Left renal pelvis (tissue), 4 donors: ENCODE data around the gene CPLANE2. TPM values are rescaled to one million over a fixed set of nuclear protein-coding genes. Genes with fewer than 3 reads are reported as not detected.
"Not testable (repeated sequence)": the region's sequence is repeated elsewhere in the genome, so short reads cannot be mapped to it uniquely, and the experiment has no call there.

Experiments used
- DNase-seq, 4 donors: peaks; one replicate each; pipeline ENCODE4 v3.0.0-alpha.2; 2013; ENCODE audit warnings: low read depth in 4 of 4, low spot score in 3 of 4
- polyA plus RNA-seq, 4 donors: library from polyadenylated mRNA; unstranded; fragments of 120-200 nt; gene quantifications; one replicate each; pipeline ENCODE4 v1.2.1, GENCODE V29; 2013; ENCODE audit not compliant: insufficient read length in 4 of 4

The CPLANE2 gene
- polyA plus RNA-seq, 4 donors = 4.2 to 6.6 (median 4.8) TPM

DNA sequence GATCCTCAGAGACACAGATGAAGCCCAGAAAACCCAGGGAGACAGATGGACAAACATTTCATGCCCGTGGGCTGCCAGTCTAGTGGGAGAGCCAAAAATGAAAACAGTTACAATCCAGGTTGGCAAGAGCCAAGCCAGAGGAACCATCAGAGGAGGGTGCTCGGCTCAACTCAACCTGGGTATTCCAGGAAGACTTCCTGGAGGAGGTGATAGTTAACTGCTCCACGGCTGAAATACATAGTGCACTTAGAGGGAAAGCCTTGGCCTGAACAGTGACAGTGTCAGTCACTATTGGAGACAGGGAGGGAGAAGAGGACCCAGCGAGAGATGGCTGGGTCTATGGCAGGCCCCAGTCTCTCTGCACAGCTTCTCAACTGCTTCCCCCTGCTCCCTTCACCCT is 26.4 kb downstream of the CPLANE2 start:
- DNase-seq = no peak

GRCh38 chr1:16209847-16210407 is 27.1 kb downstream of the CPLANE2 start:
- no peak for DNase-seq

GRCh38 chr1:16209132-16209846 is 27.7 kb downstream of the CPLANE2 start:
- DNase-seq = no peak

- DNase-seq = no peak
Observed at GRCh38 chr1:16208270-16208987, 28.6 kb downstream of the CPLANE2 start.

DNA sequence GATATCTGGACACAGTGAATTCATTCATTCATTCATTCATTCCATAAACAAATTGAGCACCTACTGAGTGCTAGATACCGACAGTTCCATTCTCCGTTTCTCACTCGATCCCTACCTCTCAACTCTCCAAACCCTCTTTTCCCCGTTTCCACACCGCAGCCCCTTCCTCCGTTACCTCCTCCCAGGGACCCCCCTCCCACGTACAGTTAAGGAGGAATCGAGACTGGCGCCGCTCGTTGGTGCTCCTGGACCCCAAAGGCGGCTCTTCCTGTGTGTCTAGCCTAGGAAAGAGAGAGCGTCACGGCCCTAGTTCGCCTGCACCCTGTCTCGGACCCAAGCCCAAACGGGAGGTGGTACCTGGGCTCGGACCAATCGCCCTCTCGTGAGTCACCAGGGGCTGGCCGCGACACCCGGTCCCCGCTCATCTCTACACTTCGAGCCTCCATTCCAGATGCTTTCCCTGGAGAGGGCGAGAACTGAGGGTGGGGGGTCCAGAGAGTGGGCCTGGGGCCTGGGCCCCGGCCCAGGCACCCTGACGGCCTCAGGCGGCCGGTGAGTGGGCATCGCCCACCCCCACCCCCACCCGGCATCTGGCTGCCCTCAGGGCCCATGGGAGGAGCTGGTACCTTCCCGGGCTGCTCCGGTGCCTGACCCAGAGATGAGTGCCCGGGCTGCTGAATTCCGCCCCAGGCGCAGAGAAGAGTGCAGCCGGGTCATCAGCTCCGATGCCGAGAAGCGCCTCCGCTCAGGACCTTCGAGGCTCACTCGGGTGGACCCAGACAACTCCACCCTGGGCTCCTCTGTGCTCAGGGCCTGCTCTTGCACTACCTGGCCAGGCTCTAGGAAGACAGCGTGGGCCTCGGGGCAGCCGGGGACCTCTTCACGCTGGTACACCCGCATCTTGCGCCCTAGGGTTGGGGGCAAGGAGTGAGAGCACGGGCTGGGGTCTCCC is 29.4 kb downstream of the CPLANE2 start:
- DNase-seq = no peak

DNA sequence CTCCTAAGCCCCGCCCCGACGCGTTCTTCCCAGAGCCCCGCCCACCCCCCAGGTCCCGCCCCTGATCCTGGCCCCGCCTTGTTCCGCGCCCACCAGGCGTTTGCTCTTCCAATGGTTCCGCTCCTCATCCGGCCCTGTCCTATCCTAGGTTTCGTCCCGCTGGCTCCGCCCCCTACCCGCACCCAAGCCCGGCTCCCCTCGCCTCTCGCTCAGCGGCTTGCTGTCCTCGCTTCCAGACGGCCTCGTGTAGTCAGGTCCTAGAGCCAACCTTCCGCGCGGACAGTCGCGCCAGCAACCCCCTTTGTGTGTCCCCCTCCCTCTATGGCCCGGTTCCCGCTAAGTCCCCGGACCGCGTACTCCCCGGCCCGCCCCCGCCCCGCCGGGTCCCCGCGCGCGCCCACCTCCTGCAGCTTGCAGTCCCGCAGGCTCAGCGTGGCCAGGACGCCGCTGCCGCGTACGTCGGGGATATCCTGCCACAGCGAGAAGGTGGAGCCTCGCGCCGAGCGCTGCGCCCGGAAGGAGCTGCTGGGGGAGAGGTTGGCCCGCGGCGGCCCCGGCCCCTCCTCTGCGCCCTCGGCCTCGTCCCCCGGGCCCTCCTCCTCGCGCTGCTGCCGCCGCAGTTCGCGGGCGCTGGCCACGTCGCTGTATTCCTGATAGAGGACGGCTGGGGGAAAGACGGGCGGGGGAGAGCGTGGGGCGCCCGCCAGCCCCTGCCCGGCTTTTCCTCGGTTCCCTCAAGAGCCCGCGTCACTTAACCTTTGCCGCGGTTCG is 30.3 kb downstream of the CPLANE2 start:
- DNase-seq = peak; percentile 87 to 93 (median 92)

GRCh38 chr1:16205891-16206546 is 31.0 kb downstream of the CPLANE2 start:
- DNase-seq = no peak

DNA sequence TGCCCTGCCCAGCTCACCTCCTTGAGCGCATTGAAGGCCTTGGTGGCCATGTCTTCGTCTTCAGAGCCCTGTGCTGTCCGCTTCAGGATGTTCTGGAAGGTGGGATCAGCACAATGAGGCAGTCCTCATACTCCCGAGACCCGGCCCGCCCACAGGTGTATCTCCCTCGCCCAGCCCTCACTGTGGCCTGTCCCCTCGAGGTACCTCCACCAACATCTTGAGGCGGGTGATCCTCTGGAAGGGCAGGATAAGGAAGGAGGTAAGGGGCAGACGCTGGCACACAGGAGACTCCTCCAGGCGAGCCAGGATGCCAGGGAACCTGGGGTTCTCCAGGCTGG is 31.7 kb downstream of the CPLANE2 start:
- DNase-seq = no peak

DNA sequence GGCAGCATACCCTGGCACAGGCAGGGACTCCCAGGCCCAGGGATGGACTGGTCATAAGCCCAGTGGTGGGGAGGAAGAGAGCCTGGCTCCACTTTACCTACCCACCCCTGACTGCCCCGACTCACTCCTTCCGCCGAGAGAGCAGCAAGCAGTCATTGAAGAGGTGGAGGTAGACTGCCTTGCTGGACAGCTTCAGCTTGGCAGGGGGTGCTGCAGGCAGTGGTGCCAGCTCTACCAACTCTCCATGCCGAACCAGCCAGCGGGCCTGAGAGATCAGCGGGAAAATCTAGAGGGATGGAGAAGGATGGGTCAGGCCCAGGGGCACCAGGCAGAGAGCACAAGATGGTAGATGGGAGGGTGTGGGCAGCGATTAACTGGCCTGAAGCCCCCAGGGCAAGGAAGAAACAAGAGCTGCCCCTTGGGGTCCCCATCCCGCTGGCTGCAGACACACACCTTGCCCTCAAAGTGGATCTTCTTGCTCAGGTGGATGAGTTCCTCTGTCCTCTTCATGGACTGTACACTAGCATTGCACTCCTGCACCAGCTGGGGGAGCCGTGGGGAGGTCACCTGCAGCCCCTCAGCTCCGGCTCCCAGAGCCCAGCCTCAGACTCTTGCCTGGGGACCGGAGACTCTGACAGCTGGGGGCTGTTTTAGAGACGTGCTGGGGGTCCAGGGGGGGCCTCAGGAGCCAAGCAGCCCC is 32.2 kb downstream of the CPLANE2 start:
- no peak for DNase-seq

- no peak for DNase-seq
Observed at GRCh38 chr1:16204216-16204615, 32.8 kb downstream of the CPLANE2 start.

GRCh38 chr1:16203550-16203949 is 33.4 kb downstream of the CPLANE2 start:
- no peak for DNase-seq

- DNase-seq = no peak
Observed at GRCh38 chr1:16202281-16203210, 34.4 kb downstream of the CPLANE2 start.

GRCh38 chr1:16199700-16200099 is 37.3 kb downstream of the CPLANE2 start:
- no peak for DNase-seq

- no peak for DNase-seq
Observed at GRCh38 chr1:16199157-16199501, 37.9 kb downstream of the CPLANE2 start.

DNA sequence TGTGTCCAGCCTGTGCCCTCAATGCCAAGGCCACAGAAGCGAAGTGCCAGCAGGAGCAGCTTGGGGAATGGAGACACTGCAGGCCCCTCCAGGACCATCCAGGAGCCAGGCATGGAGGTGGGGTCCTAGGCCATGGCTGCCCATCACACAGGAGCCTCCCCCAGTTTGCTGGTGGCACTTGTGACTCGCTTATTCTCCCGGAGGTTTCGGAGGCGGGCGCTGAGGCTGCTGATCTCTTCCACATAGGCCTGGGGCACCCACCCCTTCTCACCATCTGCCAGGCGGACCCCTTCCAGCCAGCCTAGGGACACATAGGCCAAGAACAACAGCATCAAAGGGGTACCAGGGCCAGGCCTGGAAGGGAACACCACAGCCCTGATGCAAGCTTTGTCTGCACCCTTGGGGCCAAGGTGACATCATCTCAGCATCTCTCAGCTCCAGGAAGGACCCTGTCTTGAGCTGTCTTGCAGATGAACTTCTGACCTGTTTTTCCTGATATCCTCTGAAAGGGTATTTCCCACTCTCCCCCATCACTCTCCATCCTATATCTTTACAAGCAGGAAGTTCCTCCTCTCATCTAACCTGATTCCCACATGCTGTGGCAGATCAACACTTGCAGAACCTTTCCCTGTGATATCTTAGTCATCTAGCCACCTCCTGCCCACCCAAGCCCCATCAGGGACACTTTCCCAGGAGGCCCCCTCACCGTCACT is 38.4 kb downstream of the CPLANE2 start:
- DNase-seq = no peak

DNA sequence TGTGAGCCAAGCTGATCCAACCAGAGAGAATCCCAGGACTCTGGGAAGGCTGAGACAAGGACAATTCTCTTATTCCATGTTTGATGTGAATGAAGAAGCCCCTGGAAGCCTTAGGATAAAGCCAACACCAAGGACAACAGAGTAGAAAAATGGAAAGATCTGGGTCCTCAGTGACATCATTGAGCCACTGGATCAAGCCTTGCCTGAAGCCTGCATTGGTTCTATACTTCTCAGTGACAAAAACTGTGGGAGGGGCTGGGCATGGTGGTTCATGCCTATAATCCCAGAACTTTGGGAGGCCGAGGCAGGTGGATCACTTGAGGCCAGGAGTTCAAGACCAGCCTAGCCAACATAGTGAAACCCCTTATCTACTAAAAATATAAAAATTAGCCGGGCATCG is 40.1 kb downstream of the CPLANE2 start:
- DNase-seq = no peak

GRCh38 chr1:16196139-16196538 is 40.8 kb downstream of the CPLANE2 start:
- not testable (repeated sequence) for DNase-seq
